CD8-positive, alpha-beta memory T cell (primary cell): ENCODE measurements around the gene BCORL1. TPM values are rescaled to one million over a fixed set of nuclear protein-coding genes. Genes with fewer than 3 reads are reported as not detected.
A peak's percentile ranks its signal among the peaks of the same experiment; 100 is the strongest.

Experiments
- CTCF ChIA-PET: fragments of 350-600 bp; sonication (Branson Sonifier 250); formaldehyde crosslinking; loops from one replicate; lab custom pipeline; 2021; ENCODE audit warnings: antibody characterized with exemption; lab: Charles Lee
- POLR2A ChIA-PET: fragments of 350-600 bp; sonication (Branson Sonifier 250); formaldehyde crosslinking; loops from one replicate; lab custom pipeline; 2021; ENCODE audit warnings: antibody characterized with exemption; lab: Charles Lee
- DNase-seq, 5 donors: peaks; one replicate each; pipeline versions ENCODE4 v3.0.0 to v3.0.0-alpha.2; 2020 to 2022; ENCODE audit warnings: mixed read lengths in 1 of 5
- H3K27ac ChIP-seq: one replicate; pipeline ENCODE4 v1.7.0; 2013; ENCODE audit warnings: low read depth, mild to moderate bottlenecking, low read length, moderate library complexity
- H3K27me3 ChIP-seq: 2 replicates; pipeline ENCODE4 v1.7.0; 2013; ENCODE audit warnings: low read length, mild to moderate bottlenecking; ENCODE audit not compliant: insufficient read depth, poor library complexity, severe bottlenecking
- H3K36me3 ChIP-seq: 2 replicates; pipeline ENCODE4 v1.7.0; 2013; ENCODE audit warnings: mild to moderate bottlenecking, low read length, moderate library complexity; ENCODE audit not compliant: insufficient read depth
- H3K4me1 ChIP-seq: 2 replicates; pipeline ENCODE4 v1.7.0; 2013; ENCODE audit warnings: mild to moderate bottlenecking, low read length, moderate library complexity; ENCODE audit not compliant: insufficient read depth
- H3K4me3 ChIP-seq: 2 replicates; pipeline ENCODE4 v1.7.0; 2013; ENCODE audit warnings: mild to moderate bottlenecking, low read length
- H3K9me3 ChIP-seq: 2 replicates; pipeline ENCODE4 v1.7.0; 2013; ENCODE audit warnings: mild to moderate bottlenecking, low read length
- H3K27ac Mint-ChIP-seq, 8 donors: one replicate each; pipeline ENCODE4 v1.8.0; 2020 to 2021; ENCODE audit warnings: mixed read lengths in 8 of 8, mild to moderate bottlenecking in 6 of 8, inconsistent platforms in 3 of 8, moderate library complexity in 3 of 8
- H3K27me3 Mint-ChIP-seq, 2 donors: one replicate each; pipeline ENCODE4 v1.8.0; 2020 to 2021; ENCODE audit warnings: mixed read lengths in 2 of 2, mild to moderate bottlenecking in 1 of 2, moderate library complexity in 1 of 2
- H3K36me3 Mint-ChIP-seq, 3 donors: one replicate each; pipeline ENCODE4 v1.8.0; 2020 to 2021; ENCODE audit warnings: mixed read lengths in 3 of 3, inconsistent platforms in 1 of 3, mild to moderate bottlenecking in 1 of 3
- H3K4me1 Mint-ChIP-seq, 3 donors: one replicate each; pipeline ENCODE4 v1.8.0; 2020 to 2021; ENCODE audit warnings: mixed read lengths in 3 of 3, inconsistent platforms in 1 of 3, mild to moderate bottlenecking in 1 of 3
- H3K4me3 Mint-ChIP-seq, 7 donors: one replicate each; pipeline ENCODE4 v1.8.0; 2020 to 2021; ENCODE audit warnings: mixed read lengths in 7 of 7, mild to moderate bottlenecking in 6 of 7, moderate library complexity in 4 of 7, inconsistent platforms in 2 of 7
- H3K9me3 Mint-ChIP-seq, 5 donors: one replicate each; pipeline ENCODE4 v1.8.0; 2020 to 2022; ENCODE audit warnings: mixed read lengths in 5 of 5, mild to moderate bottlenecking in 3 of 5, moderate library complexity in 2 of 5, inconsistent platforms in 1 of 5
- polyA plus RNA-seq: library from polyadenylated mRNA; unstranded; fragments of 300-500 nt; fragmentation: Illumina TruSeq; gene quantifications from one replicate; pipeline ENCODE4 v1.2.3, GENCODE V29; 2021
- total RNA-seq, 2 experiments: library from RNA; stranded (reverse); gene quantifications; one replicate each; pipeline ENCODE4 v1.2.3, GENCODE V29; 2021

The BCORL1 gene
- total and polyA plus RNA-seq, 3 experiments from 2014 or later = 2.7 to 12.1 (median 10.7) TPM

DNA sequence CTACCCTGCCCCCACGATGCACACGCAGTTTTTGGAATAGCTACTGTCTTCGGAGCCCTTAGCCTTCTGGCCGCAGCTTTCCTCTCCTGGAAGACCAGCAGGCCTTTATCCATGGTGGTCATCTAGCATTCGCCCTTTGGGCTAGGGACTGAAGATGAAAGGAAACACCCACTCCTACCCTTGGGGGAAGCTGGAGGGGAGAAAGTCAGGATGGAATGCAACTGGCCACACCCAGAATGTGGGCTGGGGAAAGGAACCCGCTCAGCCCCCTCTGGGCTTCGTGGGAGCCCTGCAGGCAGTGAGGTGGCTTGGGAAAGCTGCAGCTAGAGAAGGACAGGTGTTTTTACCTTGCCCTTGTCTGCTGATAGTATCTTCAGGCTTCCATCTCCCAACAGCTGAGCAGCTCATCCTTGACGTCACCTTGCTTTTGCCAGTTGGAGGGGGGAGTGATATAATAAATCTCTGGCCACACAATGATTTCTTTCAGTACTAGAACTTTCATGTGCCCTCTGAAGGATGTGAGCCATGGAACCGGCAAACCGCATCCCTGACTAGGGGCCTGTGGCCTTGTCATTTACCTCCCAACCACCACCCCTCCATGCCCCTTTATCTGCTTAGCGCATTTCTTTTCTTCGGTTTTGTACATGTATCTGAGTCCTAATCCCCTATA, 68.9 kb downstream of the BCORL1 start:
- H3K27me3 ChIP-seq = no peaks in the 10 kb centered on the region
- H3K4me1 ChIP-seq = no peaks in the 10 kb centered on the region
- peaks cover 18% of the 10 kb centered on the region for H3K36me3 ChIP-seq
- no peaks in the 10 kb centered on the region for H3K9me3 ChIP-seq
- POLR2A ChIA-PET = no interaction called here
- H3K27ac ChIP-seq = no peak overlapping the region
- H3K27ac Mint-ChIP-seq = no peak overlapping the region
- peaks cover 0 to 2% of the 10 kb centered on the region in 2 donors for H3K27me3 Mint-ChIP-seq
- H3K9me3 Mint-ChIP-seq = no peaks in the 10 kb centered on the region
- CTCF ChIA-PET = interaction anchor here (0.7 kb wide), 1 partner anchor 9 kb away, joined by 3 read pairs; no protein-coding TSS in a partner anchor
- no peak overlapping the region for H3K4me3 ChIP-seq
- no peak for DNase-seq
- H3K36me3 Mint-ChIP-seq = peaks cover 4 to 62% (median 7%) of the 10 kb centered on the region in 3 donors
- H3K4me3 Mint-ChIP-seq = no peak overlapping the region
- no peaks in the 10 kb centered on the region for H3K4me1 Mint-ChIP-seq

DNA sequence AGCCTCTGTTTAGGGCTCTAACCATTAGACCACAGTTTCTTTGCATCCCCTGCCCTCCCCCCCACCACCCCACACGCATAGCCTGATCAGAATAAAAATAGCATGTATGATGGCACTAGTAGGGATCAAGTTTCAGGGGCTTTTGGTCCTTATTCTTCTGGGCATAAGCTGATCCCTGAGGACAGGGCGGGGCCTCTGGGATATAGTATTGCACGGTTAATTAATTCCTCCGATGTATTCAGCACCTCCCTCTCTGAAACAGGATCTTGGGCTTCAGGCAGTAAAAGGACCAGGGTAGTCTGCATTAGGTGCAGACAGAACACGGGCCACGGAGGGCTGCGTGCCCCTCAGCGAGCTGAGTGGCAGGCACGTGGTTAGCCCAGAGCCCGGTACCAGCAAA, 70.8 kb downstream of the BCORL1 start:
- CTCF ChIA-PET = interaction anchor here (1.0 kb wide), 1 partner anchor 26 kb away, joined by 3 read pairs; no protein-coding TSS in a partner anchor
- H3K4me3 Mint-ChIP-seq = no peak overlapping the region
- no peaks in the 10 kb centered on the region for H3K4me1 ChIP-seq
- no peaks in the 10 kb centered on the region for H3K27me3 ChIP-seq
- peaks cover 11% of the 10 kb centered on the region for H3K36me3 ChIP-seq
- POLR2A ChIA-PET = interaction anchor here (0.6 kb wide), 1 partner anchor 15 kb away, joined by 4 read pairs; no protein-coding TSS in a partner anchor
- H3K27me3 Mint-ChIP-seq = peaks cover 0 to 2% of the 10 kb centered on the region in 2 donors
- no peak overlapping the region for H3K27ac Mint-ChIP-seq
- no peaks in the 10 kb centered on the region for H3K9me3 ChIP-seq
- no peaks in the 10 kb centered on the region for H3K4me1 Mint-ChIP-seq
- no peak for DNase-seq
- H3K9me3 Mint-ChIP-seq = no peaks in the 10 kb centered on the region
- H3K27ac ChIP-seq = no peak overlapping the region
- H3K4me3 ChIP-seq = no peak overlapping the region
- peaks cover 4 to 50% (median 7%) of the 10 kb centered on the region in 3 donors for H3K36me3 Mint-ChIP-seq

DNA sequence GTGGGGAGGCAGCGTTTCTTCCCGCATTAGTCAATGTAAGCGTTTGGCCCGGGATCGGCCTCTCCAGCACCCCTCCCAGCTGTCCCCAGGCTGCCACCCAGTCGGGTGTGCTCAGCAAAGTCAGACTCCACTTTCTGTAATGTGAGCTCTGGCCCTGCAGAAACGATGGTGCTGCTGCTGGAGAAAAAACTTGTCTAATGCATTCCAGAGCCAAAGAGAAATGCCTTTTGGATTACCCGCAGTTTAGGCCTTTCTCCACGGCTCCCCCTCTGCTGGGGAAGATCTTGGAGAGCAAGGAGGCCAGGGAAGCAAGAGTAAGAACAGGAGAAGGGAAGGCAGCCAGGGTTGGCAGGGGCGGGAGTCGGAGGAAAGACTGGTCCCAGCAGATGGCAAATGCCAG, 72.7 kb downstream of the BCORL1 start:
- no peaks in the 10 kb centered on the region for H3K27me3 ChIP-seq
- DNase-seq = no peak
- ChIA-PET POLR2A (no interaction called here), CTCF (no interaction called here)
- Mint-ChIP-seq H3K27me3 (peaks cover 0 to 3% of the 10 kb centered on the region in 2 donors), H3K36me3 (peaks cover 0 to 41% (median 4%) of the 10 kb centered on the region in 3 donors), H3K4me3 (no peak overlapping the region), H3K27ac (peak overlapping the region in 3 of 8 donors; percentile 63 to 95 (median 87)), H3K4me1 (peaks cover 0 to 7% (median 0%) of the 10 kb centered on the region in 3 donors), H3K9me3 (no peaks in the 10 kb centered on the region)
- no peak overlapping the region for H3K27ac ChIP-seq
- H3K36me3 ChIP-seq = peaks cover 10% of the 10 kb centered on the region
- no peaks in the 10 kb centered on the region for H3K9me3 ChIP-seq
- no peaks in the 10 kb centered on the region for H3K4me1 ChIP-seq
- H3K4me3 ChIP-seq = no peak overlapping the region

DNA sequence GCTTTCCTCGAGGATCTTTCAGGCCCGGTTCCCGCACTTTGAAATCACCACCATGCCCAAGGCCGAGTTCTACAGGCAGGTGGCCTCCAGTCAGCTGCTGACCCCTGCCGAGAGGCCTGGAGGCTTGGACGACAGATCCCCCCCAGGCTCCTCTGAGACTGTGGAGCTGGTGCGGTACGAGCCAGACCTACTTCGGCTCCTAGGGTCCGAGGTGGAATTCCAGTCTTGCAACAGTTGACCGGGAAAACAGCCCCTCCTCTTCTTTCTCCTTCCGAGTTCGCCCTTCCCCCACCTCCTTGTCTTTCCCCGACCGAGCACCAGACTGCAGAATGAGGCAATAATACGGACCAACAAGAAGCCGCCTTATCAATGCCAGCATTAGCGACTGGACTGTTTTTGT, 73.5 kb downstream of the BCORL1 start:
- CTCF ChIA-PET = no interaction called here
- DNase-seq = no peak

DNA sequence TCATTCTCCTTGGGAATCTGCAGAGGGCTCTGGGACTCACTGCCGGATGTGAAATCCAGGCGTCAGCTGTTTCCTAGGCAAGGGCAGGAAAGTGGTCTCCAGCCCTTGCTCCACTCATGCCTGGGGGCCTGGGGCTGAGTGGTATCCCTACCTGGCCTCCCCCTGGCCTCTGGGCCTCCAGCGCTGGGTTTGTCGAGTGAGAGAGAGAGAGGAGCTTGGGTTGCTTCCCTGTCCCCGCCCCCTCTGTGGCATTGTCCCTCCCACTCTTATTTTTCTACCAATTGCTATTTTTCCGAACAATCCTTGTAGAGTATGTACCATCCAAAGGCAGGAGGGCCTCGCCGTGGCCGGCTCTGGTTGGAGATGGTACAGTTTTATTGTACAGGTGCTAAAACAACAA, 74.8 kb downstream of the BCORL1 start:
- CTCF ChIA-PET = interaction anchor here (6.1 kb wide), 1 partner anchor 131 kb away, joined by 51 read pairs; no protein-coding TSS in a partner anchor
- H3K27me3 Mint-ChIP-seq = peaks cover 0 to 6% of the 10 kb centered on the region in 2 donors
- Histone ChIP-seq H3K9me3 (no peaks in the 10 kb centered on the region), H3K4me3 (no peak overlapping the region), H3K27me3 (no peaks in the 10 kb centered on the region), H3K4me1 (peaks cover 4% of the 10 kb centered on the region), H3K36me3 (peaks cover 3% of the 10 kb centered on the region), H3K27ac (no peak overlapping the region)
- H3K4me3 Mint-ChIP-seq = no peak overlapping the region
- DNase-seq = no peak
- H3K36me3 Mint-ChIP-seq = peaks cover 0 to 27% (median 2%) of the 10 kb centered on the region in 3 donors
- peak overlapping the region in 1 of 8 donors; percentile 58 for H3K27ac Mint-ChIP-seq
- H3K9me3 Mint-ChIP-seq = no peaks in the 10 kb centered on the region
- H3K4me1 Mint-ChIP-seq = peaks cover 0 to 10% (median 0%) of the 10 kb centered on the region in 3 donors
- POLR2A ChIA-PET = no interaction called here

More for the DNA sequence above, 73.5 kb downstream of the BCORL1 start:
- POLR2A ChIA-PET = no interaction called here
- Histone ChIP-seq H3K9me3 (no peaks in the 10 kb centered on the region), H3K4me3 (no peak overlapping the region), H3K36me3 (peaks cover 10% of the 10 kb centered on the region), H3K4me1 (peaks cover 3% of the 10 kb centered on the region), H3K27ac (no peak overlapping the region), H3K27me3 (no peaks in the 10 kb centered on the region)
- peaks cover 0 to 3% of the 10 kb centered on the region in 2 donors for H3K27me3 Mint-ChIP-seq
- H3K27ac Mint-ChIP-seq = peak overlapping the region in 1 of 8 donors; percentile 10
- H3K4me1 Mint-ChIP-seq = peaks cover 0 to 8% (median 0%) of the 10 kb centered on the region in 3 donors
- peaks cover 0 to 36% (median 4%) of the 10 kb centered on the region in 3 donors for H3K36me3 Mint-ChIP-seq
- no peak overlapping the region for H3K4me3 Mint-ChIP-seq
- H3K9me3 Mint-ChIP-seq = no peaks in the 10 kb centered on the region

DNA sequence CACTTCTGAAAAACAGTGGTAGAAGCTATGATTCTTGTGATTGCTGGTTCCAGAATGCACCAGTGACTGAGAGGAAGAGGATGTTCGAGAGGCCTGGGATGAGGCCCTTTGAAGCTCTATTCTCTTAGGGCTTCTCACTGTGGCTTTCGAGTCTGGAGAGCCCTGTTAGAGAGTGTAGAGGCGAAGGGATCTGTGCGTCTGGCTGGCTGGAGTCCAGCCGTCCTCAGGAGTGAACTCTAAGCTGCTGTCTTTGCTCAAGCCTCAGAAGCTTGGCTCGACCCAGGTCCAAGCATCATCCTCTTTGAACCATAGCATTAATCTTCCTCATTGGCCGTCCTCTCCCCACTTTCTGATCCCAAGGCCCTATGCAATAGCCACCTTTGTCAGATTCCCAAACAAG, 76.2 kb downstream of the BCORL1 start:
- Mint-ChIP-seq H3K9me3 (no peaks in the 10 kb centered on the region), H3K27ac (peak overlapping the region in 6 of 8 donors; percentile 43 to 92 (median 58)), H3K4me3 (peak overlapping the region in 1 of 7 donors; percentile 83), H3K27me3 (peaks cover 0 to 6% of the 10 kb centered on the region in 2 donors), H3K36me3 (peaks cover 0 to 16% (median 0%) of the 10 kb centered on the region in 3 donors), H3K4me1 (peaks cover 0 to 10% (median 0%) of the 10 kb centered on the region in 3 donors)
- no peaks in the 10 kb centered on the region for H3K9me3 ChIP-seq
- no peak overlapping the region for H3K27ac ChIP-seq
- CTCF ChIA-PET = interaction anchor here (0.7 to 6.1 kb wide), 2 partner anchors 132 to 458 kb away, joined by 3 to 51 read pairs; no protein-coding TSS in a partner anchor
- H3K4me1 ChIP-seq = peaks cover 4% of the 10 kb centered on the region
- POLR2A ChIA-PET = no interaction called here
- H3K4me3 ChIP-seq = no peak overlapping the region
- no peaks in the 10 kb centered on the region for H3K27me3 ChIP-seq
- no peak for DNase-seq
- H3K36me3 ChIP-seq = no peaks in the 10 kb centered on the region

DNA sequence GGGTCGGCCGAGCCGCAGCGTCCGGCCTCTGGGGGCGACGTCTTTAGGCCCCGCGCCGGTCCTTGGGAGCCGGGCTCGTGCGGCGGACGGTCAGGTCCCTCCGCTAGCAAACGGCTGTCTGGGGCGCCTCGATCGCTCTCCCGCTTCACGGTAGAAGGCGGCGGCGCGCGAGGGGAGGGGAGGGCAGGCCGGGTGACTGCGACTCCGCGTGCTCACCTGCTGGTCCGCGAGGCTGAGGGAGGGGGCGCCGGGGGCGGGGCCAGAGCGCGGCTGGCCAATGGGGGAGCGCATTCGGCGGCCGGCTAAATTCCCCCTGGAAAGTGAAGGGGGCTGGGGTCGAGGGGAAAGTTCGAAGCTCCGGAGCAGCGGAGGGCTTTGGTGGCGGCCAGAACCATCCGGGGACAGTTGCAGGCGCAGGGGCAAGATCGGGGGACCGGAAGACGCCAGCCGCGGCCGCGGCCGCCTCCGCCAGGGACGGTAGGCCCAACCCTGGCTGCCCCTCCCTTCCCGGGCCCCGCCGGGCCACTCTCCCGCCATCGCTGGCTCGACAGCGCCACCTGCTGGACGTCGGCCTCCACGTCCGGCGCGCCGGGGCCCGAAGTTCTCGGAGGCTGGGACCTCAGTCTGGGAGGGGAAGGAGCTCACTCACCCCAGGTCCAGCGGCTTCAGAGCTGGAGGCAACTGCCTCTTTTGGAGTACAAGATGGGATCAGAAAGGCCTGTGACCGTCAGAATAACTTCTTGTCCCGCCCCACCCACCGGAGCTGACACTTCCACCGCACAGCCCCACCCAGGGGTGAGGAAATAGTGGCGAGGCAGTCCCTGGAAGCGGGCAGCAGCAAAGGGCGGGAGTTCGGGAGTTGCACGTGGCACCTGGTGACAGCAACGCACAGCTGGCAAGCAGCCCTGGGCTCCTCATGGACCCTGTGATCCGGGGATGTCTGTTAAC, 78.0 kb downstream of the BCORL1 start:
- H3K27ac ChIP-seq = peak overlapping the region; percentile 16
- peaks cover 0 to 10% (median 0%) of the 10 kb centered on the region in 3 donors for H3K4me1 Mint-ChIP-seq
- peak overlapping the region; percentile 41 for H3K4me3 ChIP-seq
- H3K9me3 Mint-ChIP-seq = no peaks in the 10 kb centered on the region
- H3K4me1 ChIP-seq = peaks cover 4% of the 10 kb centered on the region
- peak; percentile 71 to 81 (median 75) for DNase-seq
- ChIA-PET CTCF (interaction anchor here (0.7 to 6.1 kb wide), 44 partner anchors 8 to 459 kb away, joined by 3 to 51 read pairs (median 4); partner anchors contain the start of genes RAB33A and UTP14A), POLR2A (interaction anchor here (0.7 to 0.8 kb wide), 2 partner anchors 27 to 175 kb away, joined by 3 read pairs; no protein-coding TSS in a partner anchor)
- peak overlapping the region in 3 of 8 donors; percentile 78 to 93 (median 79) for H3K27ac Mint-ChIP-seq
- H3K27me3 ChIP-seq = no peaks in the 10 kb centered on the region
- no peaks in the 10 kb centered on the region for H3K9me3 ChIP-seq
- peak overlapping the region; percentile 54 to 91 (median 75) for H3K4me3 Mint-ChIP-seq
- peaks cover 0 to 4% of the 10 kb centered on the region in 2 donors for H3K27me3 Mint-ChIP-seq
- no peaks in the 10 kb centered on the region for H3K36me3 ChIP-seq
- peaks cover 0 to 13% (median 0%) of the 10 kb centered on the region in 3 donors for H3K36me3 Mint-ChIP-seq
